ENCODE measurements around the gene PSD. TPM values are rescaled to one million over a fixed set of nuclear protein-coding genes. Genes with fewer than 3 reads are reported as not detected.

The PSD gene
- total RNA-seq, 2 experiments from 2014 or later = 4.2 to 4.4 TPM

GRCh38 chr10:102382871-102383270, 35.7 kb downstream of the PSD start:
- peaks cover 4% of the 10 kb centered on the region for H3K4me1 Mint-ChIP-seq (ENCODE audit: low read depth)
- DNase-seq = no peak
- H3K36me3 Mint-ChIP-seq = peaks cover 27% of the 10 kb centered on the region
- H3K27me3 Mint-ChIP-seq = no peaks in the 10 kb centered on the region
- ChIA-PET POLR2A (no interaction called here), CTCF (interaction anchor here (1.5 to 5.0 kb wide), 3 partner anchors 11 to 96 kb away, joined by 5 to 20 read pairs (median 13); no protein-coding TSS in a partner anchor)
- no peaks in the 10 kb centered on the region for H3K9me3 Mint-ChIP-seq
- intact Hi-C loops (cut with micrococcal nuclease) = no loop called here
- H3K27ac Mint-ChIP-seq = no peak overlapping the region
- no peak overlapping the region for H3K4me3 Mint-ChIP-seq

- ChIA-PET POLR2A (interaction anchor here (1.0 kb wide), 1 partner anchor 12 kb away, joined by 4 read pairs; no protein-coding TSS in a partner anchor), CTCF (interaction anchor here (1.0 to 5.0 kb wide), 3 partner anchors 10 to 30 kb away, joined by 3 to 20 read pairs (median 5); no protein-coding TSS in a partner anchor)
- H3K9me3 Mint-ChIP-seq = no peaks in the 10 kb centered on the region
- no peak overlapping the region for H3K27ac Mint-ChIP-seq
- DNase-seq = no peak
- peaks cover 28% of the 10 kb centered on the region for H3K36me3 Mint-ChIP-seq
- H3K4me1 Mint-ChIP-seq (ENCODE audit: low read depth) = peaks cover 4% of the 10 kb centered on the region
- H3K27me3 Mint-ChIP-seq = no peaks in the 10 kb centered on the region
- intact Hi-C loops (cut with micrococcal nuclease) = no loop called here
- H3K4me3 Mint-ChIP-seq = no peak overlapping the region
Observed at GRCh38 chr10:102381983-102382382, 36.6 kb downstream of the PSD start.

GRCh38 chr10:102379383-102379782, 39.2 kb downstream of the PSD start:
- no peaks in the 10 kb centered on the region for H3K27me3 Mint-ChIP-seq
- H3K27ac Mint-ChIP-seq = no peak overlapping the region
- no peaks in the 10 kb centered on the region for H3K9me3 Mint-ChIP-seq
- H3K4me3 Mint-ChIP-seq = no peak overlapping the region
- POLR2A ChIA-PET = interaction anchor here (1.2 kb wide), 1 partner anchor 14 kb away, joined by 3 read pairs; no protein-coding TSS in a partner anchor
- peaks cover 40% of the 10 kb centered on the region for H3K36me3 Mint-ChIP-seq
- CTCF ChIA-PET = interaction anchor here (2.0 to 2.5 kb wide), 2 partner anchors 148 to 149 kb away, joined by 6 to 8 read pairs; no protein-coding TSS in a partner anchor
- DNase-seq = no peak
- no peaks in the 10 kb centered on the region for H3K4me1 Mint-ChIP-seq (ENCODE audit: low read depth)
- intact Hi-C loops (cut with micrococcal nuclease) = no loop called here

- intact Hi-C loops (cut with micrococcal nuclease) = no loop called here
- H3K4me3 Mint-ChIP-seq = no peak overlapping the region
- CTCF ChIA-PET = no interaction called here
- no peak overlapping the region for H3K27ac Mint-ChIP-seq
- no peaks in the 10 kb centered on the region for H3K9me3 Mint-ChIP-seq
- POLR2A ChIA-PET = no interaction called here
- DNase-seq = no peak
- no peaks in the 10 kb centered on the region for H3K27me3 Mint-ChIP-seq
- no peaks in the 10 kb centered on the region for H3K4me1 Mint-ChIP-seq (ENCODE audit: low read depth)
- peaks cover 44% of the 10 kb centered on the region for H3K36me3 Mint-ChIP-seq
Observed at GRCh38 chr10:102376901-102377300, 41.7 kb downstream of the PSD start.

GRCh38 chr10:102375867-102376266, 42.7 kb downstream of the PSD start:
- no peak overlapping the region for H3K27ac Mint-ChIP-seq
- H3K4me3 Mint-ChIP-seq = no peak overlapping the region
- no peaks in the 10 kb centered on the region for H3K4me1 Mint-ChIP-seq (ENCODE audit: low read depth)
- ChIA-PET CTCF (interaction anchor here (0.7 to 1.1 kb wide), 4 partner anchors 9 to 145 kb away, joined by 3 read pairs; no protein-coding TSS in a partner anchor), POLR2A (interaction anchor here (1.3 kb wide), 1 partner anchor 20 kb away, joined by 3 read pairs; the partner anchor contains the start of gene NFKB2)
- no peaks in the 10 kb centered on the region for H3K27me3 Mint-ChIP-seq
- no peak for DNase-seq
- intact Hi-C loops (cut with micrococcal nuclease) = no loop called here
- H3K36me3 Mint-ChIP-seq = peaks cover 43% of the 10 kb centered on the region
- no peaks in the 10 kb centered on the region for H3K9me3 Mint-ChIP-seq

GRCh38 chr10:102375250-102375649, 43.3 kb downstream of the PSD start:
- ChIA-PET POLR2A (interaction anchor here (0.6 to 1.3 kb wide), 2 partner anchors 21 to 24 kb away, joined by 3 read pairs; partner anchors contain the start of gene NFKB2), CTCF (interaction anchor here (1.0 to 1.1 kb wide), 3 partner anchors 9 to 145 kb away, joined by 3 read pairs; no protein-coding TSS in a partner anchor)
- no peak overlapping the region for H3K4me3 Mint-ChIP-seq
- no peaks in the 10 kb centered on the region for H3K9me3 Mint-ChIP-seq
- no peaks in the 10 kb centered on the region for H3K27me3 Mint-ChIP-seq
- H3K4me1 Mint-ChIP-seq (ENCODE audit: low read depth) = no peaks in the 10 kb centered on the region
- intact Hi-C loops (cut with micrococcal nuclease) = no loop called here
- H3K27ac Mint-ChIP-seq = no peak overlapping the region
- peaks cover 47% of the 10 kb centered on the region for H3K36me3 Mint-ChIP-seq
- DNase-seq = no peak

- Mint-ChIP-seq H3K36me3 (peaks cover 55% of the 10 kb centered on the region), H3K4me3 (no peak overlapping the region), H3K9me3 (no peaks in the 10 kb centered on the region)
Observed at GRCh38 chr10:102371295-102371694, 47.3 kb downstream of the PSD start.

GRCh38 chr10:102368077-102368476, 50.5 kb downstream of the PSD start:
- CTCF ChIA-PET = interaction anchor here (1.0 to 4.7 kb wide), 4 partner anchors 10 to 139 kb away, joined by 3 to 21 read pairs (median 3); no protein-coding TSS in a partner anchor
- Mint-ChIP-seq H3K36me3 (peaks cover 68% of the 10 kb centered on the region), H3K9me3 (no peaks in the 10 kb centered on the region), H3K27me3 (no peaks in the 10 kb centered on the region), H3K4me1 (ENCODE audit: low read depth) (no peaks in the 10 kb centered on the region), H3K27ac (no peak overlapping the region), H3K4me3 (no peak overlapping the region)
- POLR2A ChIA-PET = no interaction called here
- intact Hi-C loops (cut with micrococcal nuclease) = no loop called here
- DNase-seq = no peak

More at GRCh38 chr10:102371295-102371694, 47.3 kb downstream of the PSD start:
- no peak for DNase-seq
- intact Hi-C loops (cut with micrococcal nuclease) = no loop called here
- no peaks in the 10 kb centered on the region for H3K27me3 Mint-ChIP-seq
- H3K27ac Mint-ChIP-seq = no peak overlapping the region
- CTCF ChIA-PET = interaction anchor here (0.6 to 4.7 kb wide), 3 partner anchors 19 to 141 kb away, joined by 3 to 21 read pairs (median 5); no protein-coding TSS in a partner anchor
- POLR2A ChIA-PET = no interaction called here
- no peaks in the 10 kb centered on the region for H3K4me1 Mint-ChIP-seq (ENCODE audit: low read depth)

GRCh38 chr10:102367441-102367840, 51.1 kb downstream of the PSD start:
- POLR2A ChIA-PET = no interaction called here
- no peaks in the 10 kb centered on the region for H3K9me3 Mint-ChIP-seq

GRCh38 chr10:102358712-102359382, 59.7 kb downstream of the PSD start:
- POLR2A ChIA-PET = interaction anchor here (0.6 to 1.5 kb wide), 4 partner anchors 71 to 130 kb away, joined by 3 to 4 read pairs (median 4); no protein-coding TSS in a partner anchor
- peak overlapping the region; percentile 24 for H3K27ac Mint-ChIP-seq

More at GRCh38 chr10:102367441-102367840, 51.1 kb downstream of the PSD start:
- Mint-ChIP-seq H3K27me3 (no peaks in the 10 kb centered on the region), H3K4me1 (ENCODE audit: low read depth) (no peaks in the 10 kb centered on the region), H3K4me3 (no peak overlapping the region), H3K27ac (no peak overlapping the region), H3K36me3 (peaks cover 68% of the 10 kb centered on the region)
- CTCF ChIA-PET = interaction anchor here (7.4 kb wide), 1 partner anchor 136 kb away, joined by 66 read pairs; no protein-coding TSS in a partner anchor
- DNase-seq = no peak
- intact Hi-C loops (cut with micrococcal nuclease) = no loop called here

GRCh38 chr10:102354451-102354850, 64.1 kb downstream of the PSD start:
- no peak for DNase-seq
- ChIA-PET CTCF (interaction anchor here (1.5 to 14.9 kb wide), 3 partner anchors 13 to 186 kb away, joined by 4 to 1053 read pairs (median 76); partner anchors contain the start of genes ELOVL3 and PITX3), POLR2A (interaction anchor here (0.6 kb wide), 2 partner anchors 194 to 241 kb away, joined by 4 to 5 read pairs; no protein-coding TSS in a partner anchor)
- H3K27ac Mint-ChIP-seq = no peak overlapping the region
- H3K9me3 Mint-ChIP-seq = no peaks in the 10 kb centered on the region
- H3K4me3 Mint-ChIP-seq = no peak overlapping the region
- H3K4me1 Mint-ChIP-seq (ENCODE audit: low read depth) = peaks cover 18% of the 10 kb centered on the region
- intact Hi-C loops (cut with micrococcal nuclease) = no loop called here
- H3K27me3 Mint-ChIP-seq = no peaks in the 10 kb centered on the region
- peaks cover 34% of the 10 kb centered on the region for H3K36me3 Mint-ChIP-seq

More at GRCh38 chr10:102358712-102359382, 59.7 kb downstream of the PSD start:
- H3K36me3 Mint-ChIP-seq = peaks cover 57% of the 10 kb centered on the region
- no peaks in the 10 kb centered on the region for H3K9me3 Mint-ChIP-seq
- peaks cover 18% of the 10 kb centered on the region for H3K4me1 Mint-ChIP-seq (ENCODE audit: low read depth)
- DNase-seq = no peak
- CTCF ChIA-PET = interaction anchor here (0.6 to 14.9 kb wide), 15 partner anchors 10 to 272 kb away, joined by 3 to 1053 read pairs (median 3); partner anchors contain the start of genes ACTR1A, ELOVL3, GBF1 and PITX3
- H3K27me3 Mint-ChIP-seq = no peaks in the 10 kb centered on the region
- H3K4me3 Mint-ChIP-seq = no peak overlapping the region
- intact Hi-C loops (cut with micrococcal nuclease) = no loop called here

Data from activated CD4-positive, alpha-beta memory T cell treated with anti-CD3 and anti-CD28 coated beads for 36 hours (primary cell).